Body of pancreas (tissue), 4 donors: Measurements from ENCODE around the gene WDR7. TPM values are rescaled to one million over a fixed set of nuclear protein-coding genes. Genes with fewer than 3 reads are reported as not detected.
A peak's percentile ranks its signal among the peaks of the same experiment; 100 is the strongest.

Source experiments
- ATAC-seq: fragments of 150-250 bp; one replicate; pipeline ENCODE4 v1.9.1; 2016
- DNase-seq, 4 donors: peaks; one replicate each; pipeline ENCODE4 v3.0.0-alpha.2; 2019
- H3K27ac ChIP-seq, 4 donors: fragments of 200-600 bp; sonication (generic); 1 replicate in 3 of 4; 2 replicates in 1 of 4; pipeline versions ENCODE4 v1.5.1 to v1.6.1; 2016 to 2019; ENCODE audit warnings: mild to moderate bottlenecking in 1 of 4, mixed read lengths in 1 of 4, moderate library complexity in 1 of 4
- H3K27me3 ChIP-seq, 2 donors: fragments of 200-600 bp; sonication (generic); one replicate each; pipeline ENCODE4 v1.6.0; 2016; ENCODE audit warnings: mild to moderate bottlenecking in 1 of 2
- H3K36me3 ChIP-seq, 2 donors: fragments of 200-600 bp; sonication (generic); replicated peaks in 1 of 2; 2 replicates each; pipeline ENCODE4 v1.5.1; 2016; ENCODE audit warnings: low read depth in 2 of 2; ENCODE audit not compliant: insufficient read depth in 1 of 2
- H3K4me1 ChIP-seq: fragments of 200-600 bp; sonication (generic); one replicate; pipeline ENCODE4 v1.6.0; 2016
- H3K4me3 ChIP-seq, 2 donors: fragments of 200-600 bp; sonication (generic); 1 replicate in 1 of 2; 2 replicates in 1 of 2; pipeline ENCODE4 v1.5.1; 2016 to 2019
- H3K9me3 ChIP-seq, 3 donors: fragments of 200-600 bp; sonication (generic); 1 replicate in 2 of 3; 2 replicates in 1 of 3; pipeline ENCODE4 v1.5.1; 2016
- POLR2A ChIP-seq, 3 donors: fragments of 450-650 bp; IDR thresholded peaks; one replicate each; pipeline ENCODE4 v1.6.1; 2016; ENCODE audit warnings: antibody characterized with exemption in 3 of 3, mild to moderate bottlenecking in 2 of 3
- WGBS, 2 donors: methylation state at CpG; one replicate each; pipeline ENCODE4 v1.1.5; 2017; 5-methylcytosine and 5-hydroxymethylcytosine counted together
- intact Hi-C: fragments of 100-400 bp; cut with DNase I; formaldehyde crosslinking; loops from one replicate; pipeline ENCODE4 v1.15.1; 2023
- total RNA-seq, 2 donors: library from RNA; depleted of rRNA; stranded (reverse); fragments of >200 nt; gene quantifications; one replicate each; pipeline ENCODE4 v1.1.0, GENCODE V29; 2016
- TF ChIP-seq, protein P1 (sequence below), 7 experiments: fragments of 450-650 bp in 4 of 7; fragments of 200-600 bp in 3 of 7; sonication (generic) in 3 of 7; IDR thresholded peaks; one replicate each; pipeline ENCODE4 v1.5.1; 2016 to 2019; ENCODE audit warnings: antibody characterized with exemption in 7 of 7

The WDR7 gene
- total RNA-seq, 2 donors from 2014 or later, result 16.3 to 21.4 TPM

DNA sequence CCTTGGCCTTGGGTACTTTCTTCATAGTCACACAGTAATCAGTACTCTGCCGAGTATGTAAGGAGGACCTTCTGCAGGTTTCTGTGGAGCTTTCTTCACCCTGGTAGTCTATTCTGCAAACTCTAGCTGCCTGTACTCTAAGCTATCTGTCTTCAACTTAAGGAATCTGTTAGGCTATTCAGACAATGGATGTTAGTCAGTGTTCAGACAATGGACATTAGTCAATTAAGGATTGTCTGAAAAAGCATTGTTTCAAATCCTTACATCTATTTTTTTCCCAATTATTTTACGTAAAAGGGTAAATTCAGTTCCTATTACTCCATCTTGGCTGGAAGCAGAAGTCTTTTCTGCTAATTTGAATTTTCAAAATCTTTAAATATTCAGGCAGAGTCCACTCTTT, 75.7 kb downstream of the WDR7 start:
- WGBS, 2 donors, result 87 to 91% methylated on average over 2 of the region's 2 CpGs
- Histone ChIP-seq H3K27ac (no peak overlapping the region), H3K4me1 (no peaks in the 10 kb centered on the region), H3K27me3 (no peaks in the 10 kb centered on the region), H3K9me3 (no peaks in the 10 kb centered on the region), H3K4me3 (no peak overlapping the region), H3K36me3 (no peaks in the 10 kb centered on the region)
- intact Hi-C loops, result no loop called here
- TF ChIP-seq, protein P1, sequence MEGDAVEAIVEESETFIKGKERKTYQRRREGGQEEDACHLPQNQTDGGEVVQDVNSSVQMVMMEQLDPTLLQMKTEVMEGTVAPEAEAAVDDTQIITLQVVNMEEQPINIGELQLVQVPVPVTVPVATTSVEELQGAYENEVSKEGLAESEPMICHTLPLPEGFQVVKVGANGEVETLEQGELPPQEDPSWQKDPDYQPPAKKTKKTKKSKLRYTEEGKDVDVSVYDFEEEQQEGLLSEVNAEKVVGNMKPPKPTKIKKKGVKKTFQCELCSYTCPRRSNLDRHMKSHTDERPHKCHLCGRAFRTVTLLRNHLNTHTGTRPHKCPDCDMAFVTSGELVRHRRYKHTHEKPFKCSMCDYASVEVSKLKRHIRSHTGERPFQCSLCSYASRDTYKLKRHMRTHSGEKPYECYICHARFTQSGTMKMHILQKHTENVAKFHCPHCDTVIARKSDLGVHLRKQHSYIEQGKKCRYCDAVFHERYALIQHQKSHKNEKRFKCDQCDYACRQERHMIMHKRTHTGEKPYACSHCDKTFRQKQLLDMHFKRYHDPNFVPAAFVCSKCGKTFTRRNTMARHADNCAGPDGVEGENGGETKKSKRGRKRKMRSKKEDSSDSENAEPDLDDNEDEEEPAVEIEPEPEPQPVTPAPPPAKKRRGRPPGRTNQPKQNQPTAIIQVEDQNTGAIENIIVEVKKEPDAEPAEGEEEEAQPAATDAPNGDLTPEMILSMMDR (IDR thresholded peaks at IDR 0.05), result no peak
- TF ChIP-seq POLR2A (IDR thresholded peaks at IDR 0.05), result no peak
- DNase-seq, result no peak
- ATAC-seq, result no peak

DNA sequence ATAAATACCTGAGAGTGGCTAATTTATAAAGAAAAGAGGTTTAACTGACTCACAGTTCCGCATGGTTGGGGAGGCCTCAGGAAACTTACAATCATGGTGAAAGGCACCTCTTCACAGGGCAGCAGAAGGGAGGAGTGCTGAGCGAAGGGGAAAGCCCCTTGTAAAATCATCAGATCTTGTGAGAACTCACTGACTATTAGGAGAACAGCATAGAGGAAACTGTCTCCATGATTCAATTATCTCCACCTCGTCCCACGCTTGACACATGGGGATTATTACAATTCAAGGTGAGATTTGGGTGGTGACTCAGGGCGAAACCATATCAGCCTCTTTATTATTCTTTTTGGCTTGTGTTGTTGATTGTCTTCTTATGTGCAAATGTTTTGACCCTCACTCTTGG, 76.2 kb downstream of the WDR7 start:
- H3K9me3 ChIP-seq, result no peaks in the 10 kb centered on the region
- no peak overlapping the region for H3K4me3 ChIP-seq
- TF ChIP-seq POLR2A (IDR thresholded peaks at IDR 0.05), result no peak
- TF ChIP-seq, protein P1 (IDR thresholded peaks at IDR 0.05), result no peak
- no peak for DNase-seq
- H3K27ac ChIP-seq, result no peak overlapping the region
- H3K4me1 ChIP-seq, result no peaks in the 10 kb centered on the region
- no peaks in the 10 kb centered on the region for H3K36me3 ChIP-seq
- H3K27me3 ChIP-seq, result no peaks in the 10 kb centered on the region
- no peak for ATAC-seq
- 83 to 92% methylated on average over 5 of the region's 5 CpGs for WGBS, 2 donors
- intact Hi-C loops, result no loop called here

DNA sequence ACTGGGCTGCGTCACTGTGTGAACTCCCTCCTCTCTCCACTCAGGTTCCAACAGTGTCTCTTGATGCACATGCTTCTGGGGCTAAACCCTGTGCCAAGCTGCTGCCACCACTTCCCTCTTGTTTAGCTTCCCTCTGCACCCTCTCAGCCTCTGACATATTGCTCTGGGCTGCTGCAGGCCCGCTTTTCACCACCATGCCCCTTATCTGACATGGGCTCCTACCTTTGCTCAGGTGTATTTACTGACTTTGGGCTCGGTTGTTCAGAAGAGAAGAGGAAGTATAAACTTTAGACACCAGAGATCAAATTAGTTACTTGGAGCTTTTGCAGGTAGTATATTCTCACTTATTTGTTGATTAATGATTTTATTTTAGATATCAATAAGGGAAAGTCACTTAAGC, 77.6 kb downstream of the WDR7 start:
- intact Hi-C loops, result no loop called here
- TF ChIP-seq, protein P1 (IDR thresholded peaks at IDR 0.05), result peak in 1 of 7 experiments; percentile 3
- no peak for TF ChIP-seq POLR2A (IDR thresholded peaks at IDR 0.05)
- no peak overlapping the region for H3K27ac ChIP-seq
- ATAC-seq (no peak), DNase-seq (no peak)
- 60 to 75% methylated on average over 3 of the region's 3 CpGs for WGBS, 2 donors
- no peak overlapping the region for H3K4me3 ChIP-seq
- H3K27me3 ChIP-seq, result no peaks in the 10 kb centered on the region
- no peaks in the 10 kb centered on the region for H3K9me3 ChIP-seq
- H3K4me1 ChIP-seq, result no peaks in the 10 kb centered on the region
- no peaks in the 10 kb centered on the region for H3K36me3 ChIP-seq

DNA sequence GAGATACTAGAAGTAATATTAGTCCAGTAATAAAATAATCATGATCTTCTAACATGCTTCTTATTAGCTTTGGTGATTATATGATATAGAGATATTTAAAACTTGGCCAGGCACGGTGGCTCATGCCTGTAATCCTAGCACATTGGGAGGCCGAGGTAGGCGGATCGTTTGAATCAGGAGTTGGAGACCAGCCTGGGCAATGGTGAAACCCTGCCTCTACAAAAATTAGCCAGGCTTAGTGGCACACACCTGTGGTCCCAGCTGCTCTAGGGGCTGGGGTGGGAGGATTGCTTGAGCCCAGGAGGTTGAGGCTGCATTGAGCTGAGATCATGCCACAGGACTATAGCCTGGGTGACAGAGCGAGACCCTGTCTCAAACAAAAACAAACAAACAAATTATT, 87.0 kb downstream of the WDR7 start:
- Histone ChIP-seq H3K27me3 (no peaks in the 10 kb centered on the region), H3K4me3 (no peak overlapping the region), H3K9me3 (no peaks in the 10 kb centered on the region), H3K36me3 (no peaks in the 10 kb centered on the region), H3K27ac (no peak overlapping the region), H3K4me1 (peaks cover 8% of the 10 kb centered on the region)
- ATAC-seq (no peak), DNase-seq (no peak)
- intact Hi-C loops, result no loop called here
- WGBS, 2 donors, result 85 to 89% methylated on average over 5 of the region's 5 CpGs
- no peak for TF ChIP-seq POLR2A (IDR thresholded peaks at IDR 0.05)
- TF ChIP-seq, protein P1 (IDR thresholded peaks at IDR 0.05), result no peak

DNA sequence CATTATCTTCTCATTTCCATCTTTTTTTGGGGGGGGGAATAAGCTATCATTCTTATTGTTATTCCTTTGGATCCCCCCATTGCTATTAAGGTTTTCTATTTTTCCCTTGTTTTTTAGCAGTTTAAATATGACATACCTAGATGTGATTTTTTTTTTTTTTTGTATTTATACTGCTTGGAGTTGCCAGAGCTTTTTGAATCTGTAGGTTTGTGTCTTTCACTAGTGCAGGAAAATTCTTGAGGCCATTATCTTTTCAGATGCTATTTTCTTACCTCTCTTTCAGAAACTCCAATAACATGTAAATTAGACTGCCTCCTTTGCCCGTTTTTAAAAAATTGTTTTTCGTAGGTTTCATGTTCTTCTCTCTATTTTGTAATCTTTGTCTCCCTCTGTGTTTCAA, 88.6 kb downstream of the WDR7 start:
- intact Hi-C loops, result no loop called here
- WGBS, 2 donors, result 92 to 95% methylated on average over 2 of the region's 2 CpGs

More for the DNA sequence above, 88.6 kb downstream of the WDR7 start:
- no peak for TF ChIP-seq POLR2A (IDR thresholded peaks at IDR 0.05)
- TF ChIP-seq, protein P1 (IDR thresholded peaks at IDR 0.05), result no peak
- Histone ChIP-seq H3K9me3 (no peaks in the 10 kb centered on the region), H3K36me3 (no peaks in the 10 kb centered on the region), H3K27ac (no peak overlapping the region), H3K4me3 (no peak overlapping the region), H3K27me3 (no peaks in the 10 kb centered on the region), H3K4me1 (peaks cover 8% of the 10 kb centered on the region)
- ATAC-seq (no peak), DNase-seq (no peak)
